BJ (cell line): ENCODE measurements around the gene ATP11C. TPM values are rescaled to one million over a fixed set of nuclear protein-coding genes. Genes with fewer than 3 reads are reported as not detected.

Source experiments
- CTCF ChIA-PET: fragments of 350-600 bp; formaldehyde crosslinking; extraction: SDS; loops from one replicate; lab custom pipeline; 2021; ENCODE audit warnings: antibody characterized with exemption, inconsistent platforms; lab: Yijun Ruan, JAX
- POLR2A ChIA-PET: fragments of 300-600 bp; sonication (Branson Sonifier 250); formaldehyde crosslinking; extraction: SDS; loops from one replicate; lab custom pipeline; 2021; ENCODE audit warnings: antibody characterized with exemption; lab: Charles Lee
- DNase-seq: peaks from one replicate; pipeline ENCODE4 v3.0.0-alpha.2; 2011; ENCODE audit warnings: low read depth
- H3K27me3 ChIP-seq: 2 replicates; pipeline ENCODE4 v1.6.0; 2011; ENCODE audit warnings: low read length; ENCODE audit not compliant: control insufficient read depth, insufficient read depth
- H3K36me3 ChIP-seq: 2 replicates; pipeline ENCODE4 v1.5.1; 2011; ENCODE audit warnings: low read length; ENCODE audit not compliant: control insufficient read depth, insufficient read depth
- H3K4me3 ChIP-seq: 2 replicates; pipeline ENCODE4 v1.5.1; 2011; ENCODE audit warnings: low read depth, mild to moderate bottlenecking, control low read depth, low read length
- CTCF ChIP-seq: IDR thresholded peaks from 2 replicates; pipeline ENCODE4 v1.5.1; 2011; ENCODE audit warnings: low read depth, mild to moderate bottlenecking, control low read depth, inconsistent platforms, low read length, moderate library complexity; ENCODE audit not compliant: insufficient read depth
- polyA plus RNA-seq: library from polyadenylated mRNA; depleted of rRNA; stranded (reverse); fragments of >200 nt; gene quantifications from 2 replicates; pipeline ENCODE4 v1.2.3, GENCODE V29; 2011

The ATP11C gene
- polyA plus RNA-seq, 1 experiment = 7.7 TPM

GRCh38 chrX:139898334-139898733 lies 34.5 kb downstream of the ATP11C start:
- Histone ChIP-seq H3K36me3 (no peaks in the 10 kb centered on the region), H3K4me3 (no peak overlapping the region), H3K27me3 (no peaks in the 10 kb centered on the region)
- ChIA-PET CTCF (no interaction called here), POLR2A (no interaction called here)
- TF ChIP-seq CTCF = no peak
- no peak for DNase-seq

- ChIA-PET CTCF (interaction anchor here (0.8 kb wide), 1 partner anchor 11 kb away, joined by 3 read pairs; no protein-coding TSS in a partner anchor), POLR2A (no interaction called here)
- H3K36me3 ChIP-seq = no peaks in the 10 kb centered on the region
- DNase-seq = no peak
- no peak overlapping the region for H3K4me3 ChIP-seq
- no peak for TF ChIP-seq CTCF
- no peaks in the 10 kb centered on the region for H3K27me3 ChIP-seq
These were observed 40.3 kb downstream of the ATP11C start for GRCh38 chrX:139892512-139892911.

GRCh38 chrX:139890991-139891700 lies 41.7 kb downstream of the ATP11C start:
- DNase-seq = no peak
- no peak for TF ChIP-seq CTCF
- POLR2A ChIA-PET = interaction anchor here (0.6 kb wide), 1 partner anchor 72 kb away, joined by 12 read pairs; no protein-coding TSS in a partner anchor
- CTCF ChIA-PET = interaction anchor here (0.6 kb wide), 1 partner anchor 966 kb away, joined by 3 read pairs; no protein-coding TSS in a partner anchor
- Histone ChIP-seq H3K4me3 (no peak overlapping the region), H3K27me3 (no peaks in the 10 kb centered on the region), H3K36me3 (no peaks in the 10 kb centered on the region)

GRCh38 chrX:139889760-139890159 lies 43.1 kb downstream of the ATP11C start:
- Histone ChIP-seq H3K4me3 (no peak overlapping the region), H3K36me3 (no peaks in the 10 kb centered on the region), H3K27me3 (no peaks in the 10 kb centered on the region)
- CTCF ChIA-PET = no interaction called here
- no peak for DNase-seq
- TF ChIP-seq CTCF = no peak
- POLR2A ChIA-PET = no interaction called here

DNA sequence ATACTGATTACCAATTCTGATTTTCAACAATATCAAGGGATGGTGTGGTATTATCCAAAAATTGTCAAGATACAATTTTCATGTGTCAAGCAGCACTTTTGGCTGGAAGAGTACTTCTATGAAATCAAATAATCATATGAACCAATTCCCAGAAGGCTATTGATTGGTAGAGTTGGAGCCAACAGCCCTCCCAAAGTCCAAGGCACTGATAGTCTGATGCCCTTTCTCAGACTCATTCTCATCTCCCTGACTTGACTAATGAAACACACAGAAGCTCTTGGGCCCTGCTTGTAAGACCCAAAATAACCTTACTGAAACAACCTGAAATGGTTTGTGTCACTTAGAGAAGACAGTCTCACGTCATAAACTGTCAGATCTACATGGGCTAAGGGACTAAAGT lies 48.9 kb downstream of the ATP11C start:
- no peak for TF ChIP-seq CTCF
- POLR2A ChIA-PET = interaction anchor here (0.6 kb wide), 1 partner anchor 94 kb away, joined by 4 read pairs; no protein-coding TSS in a partner anchor

More for the DNA sequence above, 48.9 kb downstream of the ATP11C start:
- Histone ChIP-seq H3K4me3 (no peak overlapping the region), H3K27me3 (no peaks in the 10 kb centered on the region), H3K36me3 (no peaks in the 10 kb centered on the region)
- DNase-seq = no peak
- CTCF ChIA-PET = no interaction called here
